Heart left ventricle (tissue), 13 donors: ENCODE results near the gene GBP5.

Source experiments
- CTCF ChIP-seq, 12 donors: fragments of 200-600 bp; sonication (generic) in 4 of 12; IDR thresholded peaks; one replicate each; pipeline versions ENCODE4 v1.5.0 to v1.8.0; 2018 to 2022; ENCODE audit warnings: antibody characterized with exemption in 12 of 12, mild to moderate bottlenecking in 5 of 12
- POLR2A ChIP-seq, 2 donors: fragments of 450-650 bp; IDR thresholded peaks; one replicate each; pipeline ENCODE4 v1.6.1; 2017; ENCODE audit warnings: antibody characterized with exemption in 2 of 2, mild to moderate bottlenecking in 2 of 2, moderate library complexity in 2 of 2
- donor health status: ischemic (EF 13 %, LVEDD 7.1; RV severe dilation, severe dysfunction).
- donor health status: DM: no; HTN: yes; CAD: no.
- donor health status: DM: no; HTN: no; CAD: no.
- donor health status: ischemic (EF 25% LVEDD 6.9; RV normal size, moderate dysfunction).
- donor health status: ischemic (EF 25% LVEDD 5.7; RV mildly dilated, moderate dysfunction).
- donor health status: ischemic (EF 35%, LVEDD 5.7; RV mildly dilated, moderate dysfunction).
- donor health status: nonischemic (EF 11% LVEDD 7.7; RV severe dilation, severe dysfunction).
- donor health status: DM: yes; HTN: yes; CAD: no.
- donor health status: PGD.
- donor health status: ischemic (EF 29% LVEDD 5.4; RV normal size, mild dysfunction).
- donor health status: nonischemic (EF 23%, LVEDD 6.1; RV moderate dilation, normal function).

- TF ChIP-seq CTCF (IDR thresholded peaks at IDR 0.05) (no peak), POLR2A (IDR thresholded peaks at IDR 0.05) (no peak)
Measured at GRCh38 chr1:89288051-89288340, 15.3 kb upstream of the GBP5 start.
